ENCODE data around the gene PEX3. TPM values are rescaled to one million over a fixed set of nuclear protein-coding genes. Genes with fewer than 3 reads are reported as not detected.

Gene PEX3
- total and polyA plus RNA-seq, 10 of the 15 experiments (the other 5 are each of a cell fraction or from before 2014, with no cell fraction given): 18.6 to 70.7 (median 38.6) TPM

GRCh38 chr6:143522039-143522600 is 71.5 kb downstream of the PEX3 start:
- H4K20me1 ChIP-seq (ENCODE audit: control insufficient read depth, insufficient read depth): no peaks in the 10 kb centered on the region
- no peak overlapping the region for H3K27ac ChIP-seq (ENCODE audit: control insufficient read depth, insufficient read depth)
- FAIRE-seq (no peak), DNase-seq (ENCODE audit: low read depth, low spot score) (no peak), ATAC-seq (no peak)
- ChIA-PET SMC1A (ENCODE audit: uncharacterized antibody, unreplicated experiment) (no interaction called here), CTCF (interaction anchor here (0.6 to 2.8 kb wide), 3 partner anchors 10 to 53 kb away, joined by 3 to 23 read pairs (median 3); partner anchors contain the start of gene FUCA2), RAD21 (ENCODE audit: unreplicated experiment) (no interaction called here), POLR2A (no interaction called here)
- TF ChIP-seq EGR1 (IDR thresholded peaks at IDR 0.05; ENCODE audit: borderline replicate concordance in 1 of 2, low read depth in 2 of 2, low read length in 2 of 2): no peak
- no peak for TF ChIP-seq BCLAF1 (IDR thresholded peaks at IDR 0.05)
- no peak for TF ChIP-seq SREBF1 (IDR thresholded peaks at IDR 0.05; ENCODE audit: low read length)
- no peak for TF ChIP-seq KLF5 (IDR thresholded peaks at IDR 0.05; ENCODE audit: partially characterized antibody)
- no peak for TF ChIP-seq YY1 (IDR thresholded peaks at IDR 0.05; ENCODE audit: low read depth, low read length)
- TF ChIP-seq SKIL (IDR thresholded peaks at IDR 0.05; ENCODE audit: low read depth, poor library complexity, severe bottlenecking): no peak
- no peak for TF ChIP-seq STAT1 (conservative IDR thresholded peaks at IDR 0.05)
- no peak for TF ChIP-seq JUND (IDR thresholded peaks at IDR 0.05; ENCODE audit: low read depth, low read length)
- 65% methylated on average over 8 of the region's 8 CpGs for WGBS (ENCODE audit: insufficient coverage, insufficient replicate concordance, low lambda C conversion rate, missing lambda C conversion rate)
- H3K4me2 ChIP-seq (ENCODE audit: control insufficient read depth, insufficient read depth): no peak overlapping the region
- H3K27me3 ChIP-seq (replicated peaks in 1 of 2; ENCODE audit: control insufficient read depth in 2 of 2, insufficient read depth in 2 of 2, low read length in 1 of 2): no peaks in the 10 kb centered on the region
- no peak overlapping the region for H3K4me3 ChIP-seq
- no peak overlapping the region for H2AFZ ChIP-seq (ENCODE audit: control insufficient read depth, low read depth, low read length)
- no peaks in the 10 kb centered on the region; the same call in 2 of the 3 replicates for H3K9me3 ChIP-seq (replicated peaks; ENCODE audit: control insufficient read depth, insufficient read depth, low read length)
- in situ Hi-C loops (cut with MboI): no loop called here
- no peaks in the 10 kb centered on the region for H3K79me2 ChIP-seq (ENCODE audit: control insufficient read depth, insufficient read depth, low read length)
- no TSS peak for BruUV-seq (replicated peaks)
- intact Hi-C loops (cut with micrococcal nuclease; ENCODE audit: unreplicated experiment): no loop called here
- H3K9ac ChIP-seq (ENCODE audit: control insufficient read depth, insufficient read depth, low read length): no peak overlapping the region
- no peaks in the 10 kb centered on the region for H3K36me3 ChIP-seq (ENCODE audit: control insufficient read depth in 2 of 2, insufficient read depth in 2 of 2, low read length in 1 of 2)
- H3K4me1 ChIP-seq (ENCODE audit: control insufficient read depth, insufficient read depth, low read length): peaks cover 4% of the 10 kb centered on the region; the same call in 1 of the 2 replicates
